Amniotic epithelial cell (primary cell): ENCODE data around the gene EFCAB7.
"Not testable (repeated sequence)": the region's sequence is repeated elsewhere in the genome, so short reads cannot be mapped to it uniquely, and the experiment has no call there.

ENCODE experiments used
- DNase-seq: peaks from one replicate; pipeline ENCODE4 v3.0.0-alpha.2; 2010; ENCODE audit warnings: low read depth

Gene EFCAB7

GRCh38 chr1:63555480-63555879 is 32.2 kb downstream of the EFCAB7 start:
- DNase-seq: no peak

- peak; percentile 48 for DNase-seq
Measured at GRCh38 chr1:63557365-63557987, 34.2 kb downstream of the EFCAB7 start.

- DNase-seq: no peak
Measured at GRCh38 chr1:63559357-63559756, 36.0 kb downstream of the EFCAB7 start.

GRCh38 chr1:63563745-63564144 is 40.4 kb downstream of the EFCAB7 start:
- DNase-seq: no peak

- no peak for DNase-seq
Measured at GRCh38 chr1:63569068-63569467, 45.7 kb downstream of the EFCAB7 start.

- no peak for DNase-seq
Measured at GRCh38 chr1:63569640-63570316, 46.5 kb downstream of the EFCAB7 start.

GRCh38 chr1:63572686-63573085 is 49.4 kb downstream of the EFCAB7 start:
- not testable (repeated sequence) for DNase-seq

- not testable (repeated sequence) for DNase-seq
Measured at GRCh38 chr1:63574203-63574796, 51.0 kb downstream of the EFCAB7 start.

GRCh38 chr1:63575340-63575826 is 52.1 kb downstream of the EFCAB7 start:
- DNase-seq: peak; percentile 20

GRCh38 chr1:63586326-63586725 is 63.0 kb downstream of the EFCAB7 start:
- DNase-seq: not testable (repeated sequence)

- DNase-seq: peak; percentile 64
Measured at GRCh38 chr1:63590166-63590560, 66.8 kb downstream of the EFCAB7 start.

- DNase-seq: no peak
Measured at GRCh38 chr1:63592536-63593302, 69.4 kb downstream of the EFCAB7 start.

- DNase-seq: peak; percentile 79
Measured at GRCh38 chr1:63593303-63593885, 70.1 kb downstream of the EFCAB7 start, which contains the start of gene PGM1. Gene PGM1 (plus strand): TSS chr1:63593411. CDS start chr1:63593489, 78 bp downstream.

- DNase-seq: peak; percentile 88
Measured at GRCh38 chr1:63593886-63594605, 70.7 kb downstream of the EFCAB7 start.

GRCh38 chr1:63595435-63595834 is 72.1 kb downstream of the EFCAB7 start:
- DNase-seq: no peak

GRCh38 chr1:63599799-63600198 is 76.5 kb downstream of the EFCAB7 start:
- no peak for DNase-seq

GRCh38 chr1:63600248-63600647 is 76.9 kb downstream of the EFCAB7 start:
- DNase-seq: no peak

- no peak for DNase-seq
Measured at GRCh38 chr1:63601061-63601460, 77.7 kb downstream of the EFCAB7 start.

- DNase-seq: no peak
Measured at GRCh38 chr1:63601463-63601862, 78.1 kb downstream of the EFCAB7 start.

GRCh38 chr1:63601912-63602311 is 78.6 kb downstream of the EFCAB7 start:
- DNase-seq: no peak

- DNase-seq: no peak
Measured at GRCh38 chr1:63602629-63603028, 79.3 kb downstream of the EFCAB7 start.
